Stimulated activated CD4-positive, alpha-beta T cell treated with anti-CD3 and anti-CD28 coated beads, Interleukin-4, amount 100 ng/mL, for 4 hours (primary cell): Measurements from ENCODE around the gene AMBRA1.

ENCODE experiments used
- DNase-seq, 2 experiments: peaks; one replicate each; pipeline ENCODE4 v3.0.0-alpha.2; 2020

The AMBRA1 gene

DNA sequence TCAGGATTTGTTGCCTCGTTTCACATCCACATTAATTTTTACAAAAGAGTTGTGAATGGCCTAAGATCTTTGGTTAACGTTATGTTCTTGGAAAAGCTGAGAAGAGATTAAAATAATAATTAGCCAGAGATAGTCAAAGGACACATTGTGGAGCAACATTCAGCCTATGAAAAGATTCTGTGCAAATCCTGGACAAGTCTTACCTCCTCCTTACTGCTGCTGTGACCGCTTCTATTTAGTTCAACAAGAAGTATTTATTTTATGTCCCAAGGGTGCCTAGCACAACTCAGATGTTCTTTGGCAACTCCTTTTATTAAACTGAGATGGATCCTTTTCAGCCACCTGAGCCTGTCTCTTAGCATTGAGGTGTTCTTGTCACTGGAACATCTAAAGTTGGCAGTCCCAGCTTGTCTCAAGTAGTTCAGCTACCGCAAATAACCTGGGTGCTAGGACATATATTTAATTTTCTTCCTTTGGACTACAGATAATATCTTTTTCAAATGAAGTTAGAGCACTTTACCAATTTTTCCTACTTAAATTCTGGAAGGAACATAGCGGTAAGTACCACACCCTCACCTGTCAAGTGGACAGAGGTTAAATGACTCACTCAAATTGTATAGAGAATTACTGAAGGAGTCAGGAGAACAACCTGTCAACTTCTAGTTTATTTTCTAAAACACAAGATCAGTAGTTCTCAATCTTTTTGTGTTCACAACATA, 121.7 kb downstream of the AMBRA1 start:
- no peak for DNase-seq

- DNase-seq: no peak
Measured at GRCh38 chr11:46469926-46470325, 123.9 kb downstream of the AMBRA1 start.

GRCh38 chr11:46465683-46466082, 128.1 kb downstream of the AMBRA1 start:
- no peak for DNase-seq

GRCh38 chr11:46463701-46464421, 130.0 kb downstream of the AMBRA1 start:
- DNase-seq: no peak

- DNase-seq: no peak
Measured at GRCh38 chr11:46461461-46461927, 132.3 kb downstream of the AMBRA1 start.

- no peak for DNase-seq
Measured at GRCh38 chr11:46458491-46458890, 135.3 kb downstream of the AMBRA1 start.

DNA sequence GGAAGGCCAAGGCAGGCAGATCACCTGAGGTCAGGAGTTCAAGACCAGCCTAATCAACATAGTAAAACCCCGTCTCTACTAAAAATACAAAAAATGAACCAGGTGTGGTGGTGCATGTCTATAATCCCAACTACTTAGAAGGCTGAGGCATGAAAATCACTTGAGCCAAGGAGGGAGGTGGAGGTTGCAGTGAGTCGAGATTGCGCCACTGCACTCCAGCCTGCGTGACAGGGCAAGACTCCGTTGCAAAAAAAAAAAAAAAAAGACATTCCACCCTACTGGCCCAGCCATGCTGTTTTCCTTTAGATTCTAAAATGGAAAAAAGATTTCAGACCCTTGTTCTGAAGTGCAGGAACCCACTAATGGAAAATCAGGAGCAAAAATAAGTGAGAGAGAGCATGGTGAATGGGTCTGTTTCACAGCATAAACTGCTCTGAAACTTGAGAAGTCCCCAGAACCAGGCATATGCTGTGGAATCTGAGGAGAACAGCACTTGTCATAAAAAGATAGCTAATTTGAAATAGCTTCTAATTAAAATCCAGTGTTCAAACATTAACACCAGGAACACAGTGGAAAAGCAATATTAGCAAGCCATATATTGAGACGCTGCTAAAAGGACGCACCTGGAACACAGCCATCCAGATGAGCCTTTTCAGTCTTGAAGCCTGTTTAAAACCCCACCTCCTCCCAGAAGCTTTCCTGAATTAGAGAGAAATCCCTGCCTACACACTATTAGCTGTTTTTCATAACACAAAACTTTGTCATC, 136.0 kb downstream of the AMBRA1 start:
- DNase-seq: no peak

GRCh38 chr11:46457021-46457420, 136.8 kb downstream of the AMBRA1 start:
- no peak for DNase-seq

GRCh38 chr11:46456269-46457001, 137.4 kb downstream of the AMBRA1 start:
- DNase-seq: no peak

- no peak for DNase-seq
Measured at GRCh38 chr11:46455834-46456233, 138.0 kb downstream of the AMBRA1 start.

DNA sequence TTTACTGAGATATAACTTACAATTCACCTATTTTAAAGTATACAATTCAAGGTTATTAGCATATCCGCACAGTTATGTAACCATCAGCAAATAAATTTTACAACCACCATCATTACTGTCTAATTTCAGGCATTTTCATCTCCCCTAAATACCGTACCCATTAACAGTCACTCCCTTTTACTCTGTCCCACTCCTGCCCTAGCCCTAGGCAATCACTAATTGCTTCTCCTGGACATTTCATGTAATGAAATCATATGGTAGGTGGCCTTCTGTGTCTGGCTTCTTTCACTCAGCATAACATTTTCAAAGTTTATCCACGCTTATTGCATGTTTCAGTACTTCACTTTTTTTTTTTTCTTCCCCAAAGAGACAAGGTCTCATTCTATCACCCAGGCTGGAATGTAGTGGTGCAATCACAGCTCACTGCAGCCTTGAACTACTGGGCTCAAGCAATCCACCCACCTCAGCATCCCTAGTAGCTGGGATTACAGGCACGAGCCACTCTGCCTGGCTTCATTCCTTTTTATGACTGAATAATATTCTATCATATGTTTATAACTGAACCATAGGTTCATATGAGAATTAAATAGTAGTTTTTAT, 140.8 kb downstream of the AMBRA1 start:
- no peak for DNase-seq

DNA sequence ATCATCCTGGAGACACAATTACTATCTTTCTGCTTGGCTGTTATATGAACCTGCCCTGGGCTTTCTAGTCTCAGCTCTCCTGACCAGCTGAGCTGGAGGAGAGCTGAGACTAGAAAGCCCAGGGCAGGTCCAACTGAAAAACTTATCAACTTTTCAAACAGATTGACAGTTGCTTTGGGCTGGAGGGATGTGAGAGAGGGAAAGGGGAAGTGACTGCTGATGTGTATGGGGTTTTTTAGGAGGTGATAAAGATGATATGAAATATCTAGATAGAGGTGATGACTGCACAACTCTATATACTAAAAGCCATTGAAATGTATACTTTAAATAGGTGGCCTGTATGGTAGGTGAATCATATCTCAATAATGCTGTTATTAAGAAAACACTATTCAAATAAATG, 142.1 kb downstream of the AMBRA1 start:
- DNase-seq: no peak

GRCh38 chr11:46450846-46451477, 142.9 kb downstream of the AMBRA1 start:
- DNase-seq: no peak

GRCh38 chr11:46447544-46447943, 146.3 kb downstream of the AMBRA1 start:
- DNase-seq: no peak

DNA sequence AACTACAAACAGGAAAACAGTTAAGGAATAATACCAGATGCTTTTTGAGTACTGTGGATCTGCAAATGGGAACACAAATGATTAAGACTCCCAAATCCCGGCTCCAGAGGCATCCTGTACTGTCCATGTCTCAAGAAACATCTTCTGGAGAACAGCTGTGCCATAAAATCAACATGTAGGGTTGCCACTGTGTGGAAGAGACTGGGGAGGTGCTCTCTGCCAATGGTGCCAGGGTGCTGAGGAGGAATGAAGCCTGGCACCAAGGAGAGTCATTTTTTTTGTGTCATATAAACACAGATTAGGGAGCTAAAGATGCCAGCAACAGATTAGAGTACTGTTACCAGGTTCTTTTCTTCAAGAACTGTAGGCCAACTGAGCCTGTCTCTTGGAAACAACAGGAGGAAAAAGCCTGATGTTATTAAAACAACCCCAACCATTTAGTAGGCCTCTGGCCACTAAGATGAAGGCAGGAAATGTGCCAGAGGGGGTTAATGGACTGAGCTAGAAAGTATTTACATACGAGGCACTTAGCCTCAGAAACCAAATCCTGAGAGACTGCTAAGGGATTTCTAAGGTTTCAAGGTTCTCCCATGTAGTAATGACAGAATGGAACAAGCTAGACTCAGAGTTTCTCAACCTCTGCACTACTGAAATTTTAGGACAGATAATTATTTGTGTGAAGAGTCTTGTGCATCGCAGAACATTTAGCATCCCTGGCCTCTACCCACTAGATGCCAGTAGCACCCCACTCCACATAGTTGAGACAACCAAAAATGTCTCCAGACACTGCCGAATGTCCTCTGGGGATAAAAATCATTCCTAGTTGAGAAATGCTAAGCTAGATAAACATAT, 147.7 kb downstream of the AMBRA1 start:
- DNase-seq: no peak

- no peak for DNase-seq
Measured at GRCh38 chr11:46445192-46445919, 148.5 kb downstream of the AMBRA1 start.

DNA sequence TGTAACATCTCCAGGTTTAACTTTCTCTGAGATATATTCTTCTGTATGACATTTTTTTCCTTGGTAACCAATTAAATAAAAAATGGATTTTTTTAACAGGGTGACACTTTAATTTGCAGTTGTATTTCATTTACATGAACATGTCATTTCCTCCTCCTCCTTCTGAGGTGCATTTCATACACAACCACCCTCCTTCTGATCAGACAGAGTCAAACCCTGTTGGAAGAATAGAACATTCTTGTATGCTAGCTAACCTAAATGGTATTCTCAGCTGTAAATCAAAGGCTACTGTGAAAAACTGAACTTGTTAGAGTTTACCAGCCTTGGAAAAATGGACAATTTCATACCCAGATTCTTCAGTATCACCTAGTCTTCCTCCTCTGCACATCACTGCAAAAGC, 149.5 kb downstream of the AMBRA1 start:
- no peak for DNase-seq

- no peak for DNase-seq
Measured at GRCh38 chr11:46438211-46438610, 155.6 kb downstream of the AMBRA1 start.

GRCh38 chr11:46437122-46437689, 156.6 kb downstream of the AMBRA1 start:
- DNase-seq: no peak

DNA sequence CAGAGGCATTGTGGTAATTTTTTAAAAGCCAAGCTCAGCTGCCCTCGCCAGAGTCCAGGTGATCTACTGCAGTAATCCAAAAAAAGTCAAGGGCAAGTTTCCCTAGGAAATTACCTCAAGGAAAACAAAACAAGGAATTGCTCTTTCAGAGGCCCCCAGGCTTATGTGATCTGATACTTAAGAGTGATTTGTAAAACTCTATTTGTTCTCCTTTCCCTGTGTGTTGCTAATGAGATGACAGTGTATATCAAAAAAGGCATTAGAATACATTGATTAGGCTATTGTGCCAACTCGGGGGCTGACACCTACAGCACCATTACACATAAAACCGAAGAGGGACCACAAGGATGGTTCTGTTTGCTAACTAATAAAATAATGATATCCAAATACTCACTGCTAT, 157.7 kb downstream of the AMBRA1 start:
- DNase-seq: no peak
